GM21786 (cell line): ENCODE data around the gene DSTN.
"Not testable (repeated sequence)": the region's sequence is repeated elsewhere in the genome, so short reads cannot be mapped to it uniquely, and the experiment has no call there.

Source experiments
- ATAC-seq: cut with Tn5 transposase; IDR thresholded peaks from one replicate; pipeline ENCODE4 v1.9.1; 2021; ENCODE audit not compliant: unreplicated experiment

Gene DSTN

GRCh38 chr20:17647391-17648314 is 77.8 kb downstream of the DSTN start:
- no peak for ATAC-seq

DNA sequence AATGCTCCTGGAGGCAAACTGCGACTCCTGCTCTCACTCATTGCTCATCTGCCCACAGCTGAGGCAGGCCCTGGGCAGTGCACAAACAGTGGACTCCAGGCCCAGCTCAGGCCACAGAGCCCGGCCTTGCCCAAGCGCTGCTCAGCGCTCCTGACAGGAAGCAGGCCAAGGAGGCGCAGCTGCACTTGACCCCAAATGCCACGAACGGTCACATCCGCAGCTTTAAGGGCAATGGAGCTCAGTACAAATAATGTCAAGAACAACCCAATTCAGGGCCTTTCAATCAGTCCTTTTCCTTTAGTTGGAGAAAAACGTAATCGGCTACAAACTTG is 78.4 kb downstream of the DSTN start:
- no peak for ATAC-seq

DNA sequence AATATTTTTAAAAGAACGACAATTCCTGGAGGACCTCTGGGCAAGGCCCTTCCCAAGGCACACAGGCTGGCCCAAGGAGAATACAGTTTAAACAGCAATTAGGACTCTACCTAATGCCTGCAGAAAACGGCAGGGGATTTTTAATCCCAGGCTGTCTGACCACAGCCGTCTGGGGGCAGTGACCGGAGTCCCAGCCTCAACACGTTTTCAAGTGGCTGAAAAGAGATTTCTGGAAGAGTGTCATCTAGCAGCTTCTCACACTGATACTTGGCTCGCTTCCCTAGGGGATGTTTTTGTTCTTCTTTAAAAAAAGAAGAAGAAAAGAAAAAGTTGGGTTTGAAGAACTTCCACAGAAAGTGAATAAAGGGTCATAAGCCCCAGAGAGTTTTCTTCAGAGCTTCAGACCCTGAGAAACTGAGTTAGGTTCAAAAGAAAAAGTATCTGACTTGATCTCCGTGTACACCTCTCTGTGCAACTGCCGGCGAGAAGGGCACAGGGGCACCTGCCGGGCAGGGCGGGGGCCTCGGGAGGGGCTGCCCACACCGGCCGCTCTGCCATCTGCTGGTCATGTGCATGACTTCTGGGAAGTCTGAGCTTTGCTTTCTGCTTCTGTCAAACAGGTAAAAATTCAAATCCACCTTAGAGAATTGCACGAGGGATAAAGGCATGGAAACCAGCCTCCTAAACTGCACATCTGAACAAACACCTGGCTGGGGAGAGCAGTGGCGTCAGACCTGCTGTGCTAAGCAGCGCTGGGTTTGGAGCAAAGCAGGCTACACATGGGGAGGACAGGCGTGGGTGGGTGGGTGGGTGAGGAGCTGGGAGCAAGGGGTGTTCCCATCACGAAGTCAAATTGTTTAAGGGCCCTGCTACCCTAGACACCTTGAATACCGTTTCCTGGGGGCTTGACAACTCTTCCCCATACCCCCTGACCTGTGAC is 79.2 kb downstream of the DSTN start:
- ATAC-seq: no peak

- no peak for ATAC-seq
These were observed 80.6 kb downstream of the DSTN start for GRCh38 chr20:17650301-17651128.

DNA sequence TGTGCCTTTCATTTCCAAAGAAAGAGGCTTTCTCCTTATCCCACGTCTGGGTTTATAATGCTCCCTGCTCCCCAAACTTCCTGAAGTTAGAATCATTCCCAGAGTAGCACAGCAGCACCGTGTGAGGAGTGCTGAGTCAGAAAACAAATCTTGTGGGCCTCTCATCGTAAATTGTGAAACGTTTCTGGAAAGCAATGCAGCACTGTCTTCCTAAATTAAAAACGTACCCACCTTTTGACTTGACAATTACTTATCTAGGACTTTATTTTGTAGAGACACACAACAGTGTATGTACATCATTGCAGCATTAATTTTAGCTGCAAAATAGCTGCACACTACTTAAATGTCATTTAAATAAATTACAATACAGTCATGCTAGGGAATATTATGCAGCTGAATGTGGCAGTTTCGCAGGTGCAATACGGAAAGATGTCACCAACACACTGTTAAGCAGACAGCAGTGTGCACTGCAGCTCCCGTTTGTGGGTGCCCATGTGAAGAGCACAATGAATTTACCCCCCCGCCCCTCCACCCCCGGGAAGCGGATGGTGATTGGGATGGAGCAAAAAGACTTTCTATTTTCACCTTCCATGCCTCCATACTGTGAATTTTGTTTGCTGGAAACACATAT is 81.4 kb downstream of the DSTN start:
- no peak for ATAC-seq

- no peak for ATAC-seq
These were observed 82.0 kb downstream of the DSTN start for GRCh38 chr20:17651760-17652388.

GRCh38 chr20:17652411-17652810 is 82.5 kb downstream of the DSTN start:
- ATAC-seq: no peak

GRCh38 chr20:17653835-17654648 is 84.2 kb downstream of the DSTN start:
- ATAC-seq: no peak

GRCh38 chr20:17654649-17655285 is 84.9 kb downstream of the DSTN start:
- ATAC-seq: no peak

DNA sequence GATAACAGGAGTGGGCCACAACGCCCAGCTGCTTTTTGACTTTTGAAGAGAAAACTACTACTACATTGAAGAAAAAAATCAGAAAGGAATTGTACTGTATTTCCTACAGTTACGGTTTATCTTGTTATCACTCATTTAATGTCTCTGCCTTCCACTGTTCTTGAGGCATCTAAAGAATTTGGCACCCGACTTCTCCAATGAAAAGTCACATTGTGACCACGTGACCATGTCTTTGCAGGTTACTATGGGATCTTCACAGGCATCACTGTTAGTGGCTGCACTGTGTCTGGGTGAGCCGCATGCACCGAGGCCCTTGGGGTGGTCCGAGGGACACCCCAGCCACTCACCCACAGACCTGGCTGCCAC is 85.4 kb downstream of the DSTN start:
- no peak for ATAC-seq

DNA sequence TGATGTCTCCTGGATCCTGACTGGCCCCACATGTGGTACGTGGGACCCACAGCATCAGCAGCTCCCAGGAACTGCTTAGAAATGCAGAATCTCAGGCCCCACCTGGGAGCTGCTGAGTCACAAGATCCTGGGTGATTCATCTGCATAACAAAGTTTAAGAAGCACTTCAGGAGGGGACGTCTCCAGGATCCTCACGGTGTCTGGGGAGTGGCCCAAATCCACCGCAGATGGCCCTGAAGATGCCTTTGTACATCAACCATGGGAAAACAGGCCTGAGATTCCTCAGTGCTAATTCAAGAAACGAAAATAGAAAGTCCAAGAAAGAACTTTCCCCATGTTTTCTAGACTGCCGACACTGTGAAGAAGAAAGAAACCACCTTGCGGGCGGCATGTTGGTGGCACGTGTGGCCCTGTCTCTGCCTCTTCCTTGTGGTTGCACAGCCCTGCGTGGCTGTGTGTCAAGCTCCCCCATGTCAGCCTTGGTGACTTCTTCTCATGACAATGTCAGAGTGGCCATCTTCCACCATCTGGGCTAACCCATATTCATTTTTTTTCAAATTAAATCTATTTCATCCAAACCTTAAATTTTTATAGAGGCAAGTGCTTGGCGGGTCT is 86.1 kb downstream of the DSTN start:
- ATAC-seq: no peak

- ATAC-seq: no peak
These were observed 87.4 kb downstream of the DSTN start for GRCh38 chr20:17657079-17657825.

DNA sequence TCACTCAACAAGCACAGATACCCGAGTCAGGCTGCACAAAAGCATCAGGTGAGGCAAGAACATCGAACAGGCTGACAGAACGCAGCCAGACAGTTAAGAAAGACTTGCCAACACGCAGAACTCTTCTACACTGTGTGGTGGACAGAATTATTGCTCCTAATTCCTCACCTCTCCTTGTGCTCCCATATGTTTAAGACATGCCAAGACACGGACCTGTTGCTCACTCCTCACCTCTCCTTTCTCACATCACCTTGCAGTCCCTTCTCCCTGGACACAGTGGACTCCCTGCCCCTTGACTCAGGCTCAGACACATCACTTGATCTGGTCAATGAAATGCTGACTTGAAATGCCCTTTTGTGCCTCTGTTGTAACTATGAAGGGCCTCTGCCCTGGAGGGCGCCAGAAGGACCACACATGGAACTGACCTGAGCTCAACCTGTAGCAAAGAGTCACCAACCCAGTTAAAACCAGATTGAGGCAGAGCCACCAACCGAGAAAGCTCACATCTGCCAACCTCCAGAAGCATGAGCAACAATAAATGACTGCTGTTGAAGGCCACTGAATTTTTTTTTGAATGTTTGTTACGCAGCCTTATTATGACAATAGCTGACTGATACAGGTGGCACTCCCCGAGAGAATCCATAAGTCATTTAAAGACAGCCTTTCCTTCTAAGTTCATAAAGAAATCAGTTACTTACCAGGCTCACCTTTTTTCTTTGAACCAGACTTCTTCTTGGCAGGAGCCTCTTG is 88.2 kb downstream of the DSTN start:
- no peak for ATAC-seq

DNA sequence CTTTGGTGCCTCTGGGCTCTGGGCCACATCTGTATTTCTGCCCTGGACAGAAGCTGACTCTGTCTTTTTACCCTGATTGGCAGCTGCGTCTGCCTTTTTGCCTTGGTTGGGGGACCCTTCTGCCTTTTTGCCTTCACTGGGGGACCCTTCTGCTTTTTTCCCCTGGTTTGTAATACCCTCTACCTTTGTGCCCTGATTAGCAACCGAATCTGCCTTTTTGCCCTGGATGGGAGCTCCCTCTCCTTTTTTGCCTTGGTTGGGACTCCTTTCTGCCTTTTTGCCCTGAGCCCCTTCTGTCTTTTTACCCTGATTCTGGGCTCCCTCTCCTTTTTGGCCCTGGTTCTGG is 88.7 kb downstream of the DSTN start:
- no peak for ATAC-seq

DNA sequence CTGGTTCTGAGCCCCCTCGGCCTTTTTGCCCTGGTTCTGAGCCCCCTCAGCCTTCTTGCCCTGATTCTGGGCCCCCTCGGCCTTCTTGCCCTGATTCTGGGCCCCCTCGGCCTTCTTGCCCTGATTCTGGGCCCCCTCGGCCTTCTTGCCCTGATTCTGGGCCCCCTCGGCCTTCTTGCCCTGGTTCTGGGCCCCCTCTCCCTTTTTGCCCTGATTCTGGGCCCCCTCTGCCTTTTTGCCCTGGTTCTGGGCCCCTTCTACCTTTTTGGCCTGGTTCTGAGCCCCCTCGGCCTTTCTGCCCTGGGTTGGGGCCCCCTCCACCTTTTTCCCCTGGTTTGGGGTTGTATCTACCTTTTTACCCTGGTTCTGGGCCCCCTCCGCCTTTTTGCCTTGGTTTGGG is 89.5 kb downstream of the DSTN start:
- ATAC-seq: not testable (repeated sequence)
